Lung microvascular endothelial cell (primary cell): Measurements from ENCODE around the gene OGFOD1. TPM values are rescaled to one million over a fixed set of nuclear protein-coding genes. Genes with fewer than 3 reads are reported as not detected.

ENCODE experiments used
- DNase-seq, 2 donors: peaks; one replicate each; pipeline versions ENCODE4 v3.0.0 to v3.0.0-alpha.2; 2010; ENCODE audit warnings: low read depth in 2 of 2
- total RNA-seq: library from RNA; depleted of rRNA; stranded (reverse); fragments of >200 nt; gene quantifications from 2 replicates; pipeline ENCODE4 v1.2.1, GENCODE V29; 2014

The OGFOD1 gene
- total RNA-seq = 23.3 and 25.2 TPM in 2 replicates

- peak; percentile 98 to 99 for DNase-seq
Measured at GRCh38 chr16:56450986-56451752, at the start of gene OGFOD1, which contains the start of gene NUDT21. OGFOD1 (plus strand) TSS chr16:56451554; CDS start chr16:56451613, 59 bp downstream. NUDT21 (minus strand) TSS chr16:56451332; CDS start chr16:56451202, 130 bp downstream.

- DNase-seq = no peak
Measured at GRCh38 chr16:56405977-56406672, 45.2 kb upstream of the OGFOD1 start.

GRCh38 chr16:56408379-56409098 lies 42.8 kb upstream of the OGFOD1 start:
- DNase-seq = no peak

GRCh38 chr16:56409195-56409594 lies 42.2 kb upstream of the OGFOD1 start:
- no peak for DNase-seq

GRCh38 chr16:56411123-56411522 lies 40.2 kb upstream of the OGFOD1 start:
- DNase-seq = no peak

GRCh38 chr16:56411624-56412023 lies 39.7 kb upstream of the OGFOD1 start:
- DNase-seq = no peak

GRCh38 chr16:56413381-56413780 lies 38.0 kb upstream of the OGFOD1 start:
- no peak for DNase-seq

- no peak for DNase-seq
Measured at GRCh38 chr16:56414366-56414765, 37.0 kb upstream of the OGFOD1 start.

GRCh38 chr16:56415875-56416274 lies 35.5 kb upstream of the OGFOD1 start:
- no peak for DNase-seq

GRCh38 chr16:56417138-56417537 lies 34.2 kb upstream of the OGFOD1 start:
- DNase-seq = no peak

- no peak for DNase-seq
Measured at GRCh38 chr16:56419740-56420548, 31.4 kb upstream of the OGFOD1 start.

- no peak for DNase-seq
Measured at GRCh38 chr16:56420613-56421012, 30.7 kb upstream of the OGFOD1 start.

GRCh38 chr16:56421313-56421712 lies 30.0 kb upstream of the OGFOD1 start:
- no peak for DNase-seq

- DNase-seq = no peak
Measured at GRCh38 chr16:56421976-56422669, 29.2 kb upstream of the OGFOD1 start.

GRCh38 chr16:56422896-56423441 lies 28.4 kb upstream of the OGFOD1 start:
- DNase-seq = no peak

GRCh38 chr16:56423584-56424403 lies 27.6 kb upstream of the OGFOD1 start:
- peak; percentile 6 to 11 for DNase-seq

GRCh38 chr16:56424404-56424764 lies 27.0 kb upstream of the OGFOD1 start:
- peak; percentile 8 to 15 for DNase-seq

GRCh38 chr16:56424791-56425438 lies 26.4 kb upstream of the OGFOD1 start:
- DNase-seq = peak in 1 of 2 donors; percentile 25

- DNase-seq = peak; percentile 86 to 88
Measured at GRCh38 chr16:56425439-56425832, 25.9 kb upstream of the OGFOD1 start, which contains the start of gene AMFR. AMFR (minus strand) TSS chr16:56425545; CDS start chr16:56425327, 218 bp downstream.
